ENCODE measurements around the gene PINLYP. TPM values are rescaled to one million over a fixed set of nuclear protein-coding genes. Genes with fewer than 3 reads are reported as not detected.

PINLYP gene
- polyA plus RNA-seq, 1 of the 3 experiments (the other 2 are of a cell fraction): 5.5 TPM

DNA sequence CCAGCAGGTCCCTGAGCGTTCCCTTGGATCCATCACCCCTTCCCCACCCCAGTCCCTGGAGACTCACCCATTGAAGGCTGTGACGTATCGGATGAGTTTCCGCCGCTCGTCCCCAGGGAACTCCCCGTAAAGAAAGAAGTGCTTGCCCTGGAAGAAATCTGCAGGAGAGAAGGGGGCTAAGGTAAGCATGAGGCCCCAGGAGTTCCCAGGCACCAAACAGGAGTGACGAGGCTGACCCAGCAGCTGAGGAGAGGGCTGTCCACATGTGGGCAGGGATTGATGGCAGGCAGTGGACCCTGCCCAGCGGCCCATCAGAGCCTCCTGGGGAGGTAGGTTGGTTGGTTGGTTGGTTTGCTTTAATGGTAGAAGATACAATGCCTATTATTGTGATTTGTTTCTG, 31.5 kb upstream of the PINLYP start:
- no peak overlapping the region for H3K27ac ChIP-seq (ENCODE audit: low read depth in 2 of 2, low read length in 1 of 2)
- TF ChIP-seq EZH2phosphoT487 (IDR thresholded peaks at IDR 0.05; ENCODE audit: borderline replicate concordance, low read depth) (no peak), EP300 (IDR thresholded peaks at IDR 0.05; ENCODE audit: borderline replicate concordance in 1 of 2, low read depth in 1 of 2, low read length in 1 of 2) (no peak), JUND (IDR thresholded peaks at IDR 0.05) (no peak), MEF2A (IDR thresholded peaks at IDR 0.05; ENCODE audit: borderline replicate concordance, low read depth) (no peak), ELF1 (IDR thresholded peaks at IDR 0.05) (no peak), FOXM1 (IDR thresholded peaks at IDR 0.05; ENCODE audit: low read depth) (no peak)
- TF ChIP-seq, protein P1, sequence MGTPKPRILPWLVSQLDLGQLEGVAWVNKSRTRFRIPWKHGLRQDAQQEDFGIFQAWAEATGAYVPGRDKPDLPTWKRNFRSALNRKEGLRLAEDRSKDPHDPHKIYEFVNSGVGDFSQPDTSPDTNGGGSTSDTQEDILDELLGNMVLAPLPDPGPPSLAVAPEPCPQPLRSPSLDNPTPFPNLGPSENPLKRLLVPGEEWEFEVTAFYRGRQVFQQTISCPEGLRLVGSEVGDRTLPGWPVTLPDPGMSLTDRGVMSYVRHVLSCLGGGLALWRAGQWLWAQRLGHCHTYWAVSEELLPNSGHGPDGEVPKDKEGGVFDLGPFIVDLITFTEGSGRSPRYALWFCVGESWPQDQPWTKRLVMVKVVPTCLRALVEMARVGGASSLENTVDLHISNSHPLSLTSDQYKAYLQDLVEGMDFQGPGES (IDR thresholded peaks at IDR 0.05; ENCODE audit: low read depth, low read length): no peak
- TF ChIP-seq, protein P2, sequence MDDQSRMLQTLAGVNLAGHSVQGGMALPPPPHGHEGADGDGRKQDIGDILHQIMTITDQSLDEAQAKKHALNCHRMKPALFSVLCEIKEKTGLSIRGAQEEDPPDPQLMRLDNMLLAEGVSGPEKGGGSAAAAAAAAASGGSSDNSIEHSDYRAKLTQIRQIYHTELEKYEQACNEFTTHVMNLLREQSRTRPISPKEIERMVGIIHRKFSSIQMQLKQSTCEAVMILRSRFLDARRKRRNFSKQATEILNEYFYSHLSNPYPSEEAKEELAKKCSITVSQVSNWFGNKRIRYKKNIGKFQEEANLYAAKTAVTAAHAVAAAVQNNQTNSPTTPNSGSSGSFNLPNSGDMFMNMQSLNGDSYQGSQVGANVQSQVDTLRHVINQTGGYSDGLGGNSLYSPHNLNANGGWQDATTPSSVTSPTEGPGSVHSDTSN (IDR thresholded peaks at IDR 0.05): no peak
- TF ChIP-seq, protein P3, sequence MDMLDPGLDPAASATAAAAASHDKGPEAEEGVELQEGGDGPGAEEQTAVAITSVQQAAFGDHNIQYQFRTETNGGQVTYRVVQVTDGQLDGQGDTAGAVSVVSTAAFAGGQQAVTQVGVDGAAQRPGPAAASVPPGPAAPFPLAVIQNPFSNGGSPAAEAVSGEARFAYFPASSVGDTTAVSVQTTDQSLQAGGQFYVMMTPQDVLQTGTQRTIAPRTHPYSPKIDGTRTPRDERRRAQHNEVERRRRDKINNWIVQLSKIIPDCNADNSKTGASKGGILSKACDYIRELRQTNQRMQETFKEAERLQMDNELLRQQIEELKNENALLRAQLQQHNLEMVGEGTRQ (IDR thresholded peaks at IDR 0.05; ENCODE audit: borderline replicate concordance, low read depth, low read length): no peak
- TF ChIP-seq, protein P4, sequence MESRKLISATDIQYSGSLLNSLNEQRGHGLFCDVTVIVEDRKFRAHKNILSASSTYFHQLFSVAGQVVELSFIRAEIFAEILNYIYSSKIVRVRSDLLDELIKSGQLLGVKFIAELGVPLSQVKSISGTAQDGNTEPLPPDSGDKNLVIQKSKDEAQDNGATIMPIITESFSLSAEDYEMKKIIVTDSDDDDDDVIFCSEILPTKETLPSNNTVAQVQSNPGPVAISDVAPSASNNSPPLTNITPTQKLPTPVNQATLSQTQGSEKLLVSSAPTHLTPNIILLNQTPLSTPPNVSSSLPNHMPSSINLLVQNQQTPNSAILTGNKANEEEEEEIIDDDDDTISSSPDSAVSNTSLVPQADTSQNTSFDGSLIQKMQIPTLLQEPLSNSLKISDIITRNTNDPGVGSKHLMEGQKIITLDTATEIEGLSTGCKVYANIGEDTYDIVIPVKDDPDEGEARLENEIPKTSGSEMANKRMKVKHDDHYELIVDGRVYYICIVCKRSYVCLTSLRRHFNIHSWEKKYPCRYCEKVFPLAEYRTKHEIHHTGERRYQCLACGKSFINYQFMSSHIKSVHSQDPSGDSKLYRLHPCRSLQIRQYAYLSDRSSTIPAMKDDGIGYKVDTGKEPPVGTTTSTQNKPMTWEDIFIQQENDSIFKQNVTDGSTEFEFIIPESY (IDR thresholded peaks at IDR 0.05; ENCODE audit: borderline replicate concordance, low read depth): no peak
- peaks cover 14 to 26% of the 10 kb centered on the region in 2 experiments for H3K36me3 ChIP-seq (replicated peaks in 1 of 2; ENCODE audit: control insufficient read depth in 1 of 2, insufficient read depth in 2 of 2, low read length in 1 of 2)

DNA sequence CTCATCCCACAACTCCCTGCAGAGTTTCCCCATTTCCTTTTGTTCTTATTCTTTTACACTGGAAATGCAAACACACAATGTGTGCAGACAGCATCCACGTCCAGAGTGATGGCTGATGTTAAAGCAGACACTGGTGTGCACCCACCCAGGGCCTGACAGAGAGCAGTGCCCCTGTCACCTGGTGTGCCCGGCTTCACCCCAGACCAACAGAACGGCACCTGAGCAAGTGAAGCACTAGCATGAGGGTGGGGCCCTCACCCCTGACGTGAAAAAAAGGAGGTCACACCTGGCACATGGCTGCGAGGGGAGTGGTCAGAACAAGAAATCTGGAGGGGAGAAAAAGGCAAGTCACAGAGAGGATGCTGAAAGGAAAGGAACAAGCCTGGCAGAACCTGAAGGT, 30.3 kb upstream of the PINLYP start:
- Histone ChIP-seq H3K4me3 (ENCODE audit: low read depth in 2 of 2, low read length in 1 of 2) (no peak overlapping the region), H2AFZ (ENCODE audit: low read depth) (no peak overlapping the region), H3K4me1 (ENCODE audit: control insufficient read depth in 1 of 2, insufficient read depth in 2 of 2, low read depth in 1 of 2, low read length in 1 of 2) (no peaks in the 10 kb centered on the region), H3K27me3 (ENCODE audit: insufficient read depth) (no peaks in the 10 kb centered on the region), H3K9me3 (no peaks in the 10 kb centered on the region), H3K79me2 (ENCODE audit: insufficient read depth) (no peaks in the 10 kb centered on the region), H4K20me1 (ENCODE audit: insufficient read depth) (no peaks in the 10 kb centered on the region), H3K4me2 (no peak overlapping the region), H3K9me2 (no peaks in the 10 kb centered on the region), H3F3A (replicated peaks; ENCODE audit: insufficient read depth) (peaks cover 6% of the 10 kb centered on the region), H3K9ac (no peak overlapping the region), H3K36me3 (replicated peaks in 1 of 2; ENCODE audit: control insufficient read depth in 1 of 2, insufficient read depth in 2 of 2, low read length in 1 of 2) (peaks cover 10 to 29% of the 10 kb centered on the region in 2 experiments), H3K27ac (ENCODE audit: low read depth in 2 of 2, low read length in 1 of 2) (no peak overlapping the region; a peak in 1 of 4 replicates)
- DNase-seq: no peak
- CTCF ChIA-PET: interaction anchor here (0.6 to 1.1 kb wide), 2 partner anchors 9 to 50 kb away, joined by 3 read pairs; no protein-coding TSS in a partner anchor
- POLR2A ChIA-PET: no interaction called here
- WGBS (ENCODE audit: low lambda C conversion rate): 88% methylated on average over 5 of the region's 5 CpGs
- TF ChIP-seq GABPA (IDR thresholded peaks at IDR 0.05; ENCODE audit: low read depth) (no peak), MEF2A (IDR thresholded peaks at IDR 0.05; ENCODE audit: borderline replicate concordance, low read depth) (no peak), EZH2phosphoT487 (IDR thresholded peaks at IDR 0.05; ENCODE audit: borderline replicate concordance, low read depth) (no peak), MXI1 (IDR thresholded peaks at IDR 0.05; ENCODE audit: low read depth, low read length) (no peak), CHD2 (IDR thresholded peaks at IDR 0.05; ENCODE audit: low read length, partially characterized antibody) (no peak), TAF1 (IDR thresholded peaks at IDR 0.05; ENCODE audit: borderline replicate concordance, low read depth, low read length) (no peak), SIN3A (IDR thresholded peaks at IDR 0.05; ENCODE audit: borderline replicate concordance, low read depth, low read length) (no peak), TCF12 (IDR thresholded peaks at IDR 0.05) (no peak)
- TF ChIP-seq, protein P2 (IDR thresholded peaks at IDR 0.05): no peak
- TF ChIP-seq, protein P5, sequence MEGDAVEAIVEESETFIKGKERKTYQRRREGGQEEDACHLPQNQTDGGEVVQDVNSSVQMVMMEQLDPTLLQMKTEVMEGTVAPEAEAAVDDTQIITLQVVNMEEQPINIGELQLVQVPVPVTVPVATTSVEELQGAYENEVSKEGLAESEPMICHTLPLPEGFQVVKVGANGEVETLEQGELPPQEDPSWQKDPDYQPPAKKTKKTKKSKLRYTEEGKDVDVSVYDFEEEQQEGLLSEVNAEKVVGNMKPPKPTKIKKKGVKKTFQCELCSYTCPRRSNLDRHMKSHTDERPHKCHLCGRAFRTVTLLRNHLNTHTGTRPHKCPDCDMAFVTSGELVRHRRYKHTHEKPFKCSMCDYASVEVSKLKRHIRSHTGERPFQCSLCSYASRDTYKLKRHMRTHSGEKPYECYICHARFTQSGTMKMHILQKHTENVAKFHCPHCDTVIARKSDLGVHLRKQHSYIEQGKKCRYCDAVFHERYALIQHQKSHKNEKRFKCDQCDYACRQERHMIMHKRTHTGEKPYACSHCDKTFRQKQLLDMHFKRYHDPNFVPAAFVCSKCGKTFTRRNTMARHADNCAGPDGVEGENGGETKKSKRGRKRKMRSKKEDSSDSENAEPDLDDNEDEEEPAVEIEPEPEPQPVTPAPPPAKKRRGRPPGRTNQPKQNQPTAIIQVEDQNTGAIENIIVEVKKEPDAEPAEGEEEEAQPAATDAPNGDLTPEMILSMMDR (IDR thresholded peaks at IDR 0.05): no peak
- TF ChIP-seq, protein P6, sequence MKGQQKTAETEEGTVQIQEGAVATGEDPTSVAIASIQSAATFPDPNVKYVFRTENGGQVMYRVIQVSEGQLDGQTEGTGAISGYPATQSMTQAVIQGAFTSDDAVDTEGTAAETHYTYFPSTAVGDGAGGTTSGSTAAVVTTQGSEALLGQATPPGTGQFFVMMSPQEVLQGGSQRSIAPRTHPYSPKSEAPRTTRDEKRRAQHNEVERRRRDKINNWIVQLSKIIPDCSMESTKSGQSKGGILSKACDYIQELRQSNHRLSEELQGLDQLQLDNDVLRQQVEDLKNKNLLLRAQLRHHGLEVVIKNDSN (IDR thresholded peaks at IDR 0.05; ENCODE audit: borderline replicate concordance, low read depth): no peak

More for the DNA sequence above, 31.5 kb upstream of the PINLYP start:
- Histone ChIP-seq H3K4me2 (no peak overlapping the region), H3K4me3 (ENCODE audit: low read depth in 2 of 2, low read length in 1 of 2) (no peak overlapping the region), H3K79me2 (ENCODE audit: insufficient read depth) (no peaks in the 10 kb centered on the region), H3K9ac (no peak overlapping the region), H4K20me1 (ENCODE audit: insufficient read depth) (no peaks in the 10 kb centered on the region), H2AFZ (ENCODE audit: low read depth) (no peak overlapping the region), H3K9me2 (no peaks in the 10 kb centered on the region), H3F3A (replicated peaks; ENCODE audit: insufficient read depth) (peaks cover 3% of the 10 kb centered on the region), H3K27me3 (ENCODE audit: insufficient read depth) (no peaks in the 10 kb centered on the region), H3K4me1 (ENCODE audit: control insufficient read depth in 1 of 2, insufficient read depth in 2 of 2, low read depth in 1 of 2, low read length in 1 of 2) (no peaks in the 10 kb centered on the region), H3K9me3 (no peaks in the 10 kb centered on the region)
- ChIA-PET CTCF (interaction anchor here (1.1 to 1.8 kb wide), 2 partner anchors 10 to 109 kb away, joined by 3 to 11 read pairs; no protein-coding TSS in a partner anchor), POLR2A (no interaction called here)
- 100% methylated on average over 9 of the region's 9 CpGs for WGBS (ENCODE audit: low lambda C conversion rate)
- DNase-seq: no peak
